OCI-LY7 (cell line): Measurements from ENCODE around the gene TBC1D7. TPM values are rescaled to one million over a fixed set of nuclear protein-coding genes. Genes with fewer than 3 reads are reported as not detected.

Experiments
- BruUV-seq: library from RNA; stranded (reverse); fragments of 400-500 nt; replicated peaks from 2 replicates; lab custom pipeline; 2021; lab: Mats Ljungman, UMichigan
- CTCF ChIA-PET: fragments of 300-600 bp; sonication (Branson Sonifier 250); formaldehyde crosslinking; loops from one replicate; lab custom pipeline; 2022; ENCODE audit warnings: antibody characterized with exemption; ENCODE audit not compliant: unreplicated experiment; lab: Charles Lee
- POLR2A ChIA-PET: fragments of 300-600 bp; sonication (Branson Sonifier 250); formaldehyde crosslinking; loops from one replicate; lab custom pipeline; 2022; ENCODE audit warnings: antibody characterized with exemption; lab: Charles Lee
- DNase-seq: peaks from one replicate; pipeline ENCODE4 v3.0.0-alpha.2; 2015; ENCODE audit warnings: low spot score
- H2AFZ ChIP-seq: fragments of 200-600 bp; sonication (generic), shearing (Covaris generic); 2 replicates; pipeline ENCODE4 v1.6.1; 2014; ENCODE audit warnings: mild to moderate bottlenecking, antibody characterized with exemption, low read length, moderate library complexity
- H3K27ac ChIP-seq: fragments of 200-600 bp; sonication (generic); 2 replicates; pipeline ENCODE4 v1.5.1; 2014; ENCODE audit warnings: mixed run types, low read depth, mild to moderate bottlenecking, moderate library complexity, low read length, inconsistent platforms; ENCODE audit not compliant: poor library complexity, severe bottlenecking
- H3K36me3 ChIP-seq: fragments of 200-600 bp; sonication (generic); 2 replicates; pipeline ENCODE4 v1.6.1; 2014; ENCODE audit warnings: mild to moderate bottlenecking, antibody characterized with exemption, low read length, moderate library complexity, mixed read lengths; ENCODE audit not compliant: insufficient read depth
- H3K4me1 ChIP-seq: fragments of 200-600 bp; sonication (generic); 2 replicates; pipeline ENCODE4 v1.5.1; 2014; ENCODE audit warnings: mild to moderate bottlenecking, low read length; ENCODE audit not compliant: insufficient read depth, poor library complexity, severe bottlenecking
- H3K4me2 ChIP-seq: fragments of 200-600 bp; sonication (generic); 2 replicates; pipeline ENCODE4 v1.6.1; 2014; ENCODE audit warnings: mild to moderate bottlenecking, low read length
- H3K4me3 ChIP-seq: fragments of 200-600 bp; sonication (generic); 2 replicates; pipeline ENCODE4 v1.5.1; 2014; ENCODE audit warnings: mild to moderate bottlenecking, low read depth, low read length; ENCODE audit not compliant: poor library complexity, severe bottlenecking
- H3K79me2 ChIP-seq: fragments of 200-600 bp; sonication (generic); 2 replicates; pipeline ENCODE4 v1.6.1; 2016; ENCODE audit warnings: low read depth, mild to moderate bottlenecking, low read length, moderate library complexity, mixed read lengths; ENCODE audit not compliant: insufficient read depth
- H3K9me2 ChIP-seq: fragments of 200-600 bp; sonication (generic); 2 replicates; pipeline ENCODE4 v1.6.1; 2016; ENCODE audit warnings: mild to moderate bottlenecking, low read length, mixed read lengths; ENCODE audit not compliant: insufficient read depth
- H3K9me3 ChIP-seq: fragments of 200-600 bp; sonication (generic); 2 replicates; pipeline ENCODE4 v1.6.1; 2014; ENCODE audit warnings: mild to moderate bottlenecking, mixed run types, low read length, mixed read lengths
- H4K20me1 ChIP-seq: fragments of 200-600 bp; sonication (generic); 2 replicates; pipeline ENCODE4 v1.6.1; 2014; ENCODE audit warnings: mild to moderate bottlenecking, antibody characterized with exemption, low read length, moderate library complexity, mixed read lengths; ENCODE audit not compliant: insufficient read depth
- EZH2phosphoT487 ChIP-seq: fragments of 200-600 bp; sonication (generic); IDR thresholded peaks from 2 replicates; pipeline ENCODE4 v1.6.1; 2018; ENCODE audit warnings: low read depth, borderline replicate concordance, mild to moderate bottlenecking, mixed run types, antibody characterized with exemption, low read length, moderate library complexity, mixed read lengths
- intact Hi-C: fragments of 100-400 bp; cut with micrococcal nuclease; formaldehyde crosslinking; loops from one replicate; pipeline ENCODE4 v1.10.0; 2022; ENCODE audit not compliant: unreplicated experiment
- total RNA-seq, 2 experiments: library from RNA; depleted of rRNA in 1 of 2; stranded (reverse); fragments of >200 nt in 1 of 2; shearing (Covaris generic) in 1 of 2; gene quantifications; 2 replicates each; pipeline ENCODE4 v1.2.3, GENCODE V29; 2014 to 2022
- TF ChIP-seq, protein P1 (sequence below): fragments of 200-600 bp; sonication (generic); conservative IDR thresholded peaks from 2 replicates; pipeline ENCODE4 v1.5.1; 2014; ENCODE audit warnings: mild to moderate bottlenecking, antibody characterized with exemption, low read length, moderate library complexity, mixed read lengths

TBC1D7 gene
- total RNA-seq, 2 experiments from 2014 or later = 46.2 to 69.2 TPM

DNA sequence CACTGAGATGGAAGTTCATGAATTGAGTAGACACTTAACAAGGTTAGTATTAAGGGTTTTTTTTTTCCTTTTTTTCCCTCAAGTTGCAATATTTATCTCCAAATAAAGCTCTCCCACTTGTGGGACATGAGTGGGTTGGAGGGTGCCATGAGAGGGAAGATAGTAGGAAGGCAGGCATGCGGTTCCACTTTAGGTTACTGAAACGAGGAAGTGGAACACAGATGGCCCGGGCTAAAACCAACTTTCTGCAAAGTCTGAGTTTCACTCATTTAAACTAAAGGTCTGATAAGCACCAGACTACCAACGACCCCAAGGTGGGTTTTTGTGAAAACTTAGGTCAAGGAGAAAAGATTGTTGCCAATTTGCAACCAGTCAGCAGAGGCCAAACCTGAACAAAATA, 42.2 kb downstream of the TBC1D7 start:
- peaks cover 38% of the 10 kb centered on the region for H3K4me1 ChIP-seq
- H3K79me2 ChIP-seq = no peaks in the 10 kb centered on the region
- CTCF ChIA-PET = interaction anchor here (0.6 to 1.5 kb wide), 4 partner anchors 11 to 48 kb away, joined by 3 to 8 read pairs (median 4); no protein-coding TSS in a partner anchor
- peaks cover 23% of the 10 kb centered on the region for H3K9me3 ChIP-seq
- no peaks in the 10 kb centered on the region for H3K9me2 ChIP-seq
- peak; percentile 68 for DNase-seq
- H3K4me2 ChIP-seq = peak overlapping the region; percentile 32
- POLR2A ChIA-PET = interaction anchor here (0.7 to 2.6 kb wide), 11 partner anchors 8 to 44 kb away, joined by 3 to 24 read pairs (median 3); partner anchors contain the start of gene TBC1D7
- H4K20me1 ChIP-seq = no peaks in the 10 kb centered on the region
- TF ChIP-seq, protein P1, sequence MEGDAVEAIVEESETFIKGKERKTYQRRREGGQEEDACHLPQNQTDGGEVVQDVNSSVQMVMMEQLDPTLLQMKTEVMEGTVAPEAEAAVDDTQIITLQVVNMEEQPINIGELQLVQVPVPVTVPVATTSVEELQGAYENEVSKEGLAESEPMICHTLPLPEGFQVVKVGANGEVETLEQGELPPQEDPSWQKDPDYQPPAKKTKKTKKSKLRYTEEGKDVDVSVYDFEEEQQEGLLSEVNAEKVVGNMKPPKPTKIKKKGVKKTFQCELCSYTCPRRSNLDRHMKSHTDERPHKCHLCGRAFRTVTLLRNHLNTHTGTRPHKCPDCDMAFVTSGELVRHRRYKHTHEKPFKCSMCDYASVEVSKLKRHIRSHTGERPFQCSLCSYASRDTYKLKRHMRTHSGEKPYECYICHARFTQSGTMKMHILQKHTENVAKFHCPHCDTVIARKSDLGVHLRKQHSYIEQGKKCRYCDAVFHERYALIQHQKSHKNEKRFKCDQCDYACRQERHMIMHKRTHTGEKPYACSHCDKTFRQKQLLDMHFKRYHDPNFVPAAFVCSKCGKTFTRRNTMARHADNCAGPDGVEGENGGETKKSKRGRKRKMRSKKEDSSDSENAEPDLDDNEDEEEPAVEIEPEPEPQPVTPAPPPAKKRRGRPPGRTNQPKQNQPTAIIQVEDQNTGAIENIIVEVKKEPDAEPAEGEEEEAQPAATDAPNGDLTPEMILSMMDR = no peak
- no peak for TF ChIP-seq EZH2phosphoT487
- peak overlapping the region; percentile 62 for H3K27ac ChIP-seq
- H2AFZ ChIP-seq = no peak overlapping the region
- BruUV-seq = no TSS peak
- peak overlapping the region; percentile 7 for H3K4me3 ChIP-seq
- intact Hi-C loops = no loop called here
- peaks cover 91% of the 10 kb centered on the region for H3K36me3 ChIP-seq

DNA sequence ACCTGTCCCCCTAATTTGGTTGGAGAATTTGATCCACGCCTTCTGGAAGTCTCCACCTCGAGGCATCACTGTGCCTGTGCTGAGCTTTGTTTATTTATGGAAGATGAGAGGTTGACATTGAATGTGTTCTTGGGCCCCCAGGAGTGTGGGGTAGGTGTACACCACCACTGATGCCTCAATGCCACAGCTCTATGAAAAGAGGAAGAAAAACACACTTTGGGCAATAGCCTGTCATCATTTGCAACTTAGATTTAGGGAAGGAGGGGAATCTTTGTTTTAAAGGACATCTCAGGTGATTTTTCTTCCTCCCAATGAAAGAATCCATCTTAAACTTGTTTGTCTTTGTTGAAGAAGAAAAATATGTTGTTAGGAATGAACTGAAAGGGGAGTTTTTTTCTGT, 42.6 kb downstream of the TBC1D7 start:
- peaks cover 38% of the 10 kb centered on the region for H3K4me1 ChIP-seq
- TF ChIP-seq, protein P1 = no peak
- no peak for TF ChIP-seq EZH2phosphoT487
- peak overlapping the region; percentile 32 for H3K4me2 ChIP-seq
- H4K20me1 ChIP-seq = no peaks in the 10 kb centered on the region
- no peaks in the 10 kb centered on the region for H3K79me2 ChIP-seq
- no TSS peak for BruUV-seq
- no peak overlapping the region for H2AFZ ChIP-seq
- peaks cover 23% of the 10 kb centered on the region for H3K9me3 ChIP-seq
- ChIA-PET CTCF (interaction anchor here (0.6 to 1.5 kb wide), 6 partner anchors 10 to 47 kb away, joined by 3 to 8 read pairs (median 3); no protein-coding TSS in a partner anchor), POLR2A (interaction anchor here (0.7 to 2.6 kb wide), 12 partner anchors 8 to 45 kb away, joined by 3 to 24 read pairs (median 3); partner anchors contain the start of gene TBC1D7)
- no peaks in the 10 kb centered on the region for H3K9me2 ChIP-seq
- intact Hi-C loops = no loop called here
- DNase-seq = no peak
- H3K4me3 ChIP-seq = no peak overlapping the region
- peak overlapping the region; percentile 62 for H3K27ac ChIP-seq
- peaks cover 86% of the 10 kb centered on the region for H3K36me3 ChIP-seq

DNA sequence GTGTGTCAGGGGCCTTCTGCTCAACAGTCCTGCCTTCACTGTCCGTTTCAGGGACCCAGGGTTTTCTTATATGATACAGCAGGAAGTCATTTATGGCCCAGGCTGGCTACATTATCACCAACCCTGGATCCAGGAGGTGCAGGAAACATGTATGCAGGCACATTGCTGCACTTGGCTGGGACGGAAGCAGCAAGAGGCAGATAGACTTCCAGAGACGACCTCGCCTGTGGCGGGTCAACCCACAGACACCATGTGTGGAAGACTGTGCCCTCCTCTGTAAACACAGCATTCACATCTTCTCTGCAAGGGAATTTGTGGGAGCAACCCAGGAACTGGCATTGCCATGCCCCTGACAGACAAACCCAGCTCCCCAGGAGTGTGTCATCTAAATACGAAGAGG, 43.7 kb downstream of the TBC1D7 start:
- no peak overlapping the region for H3K27ac ChIP-seq
- intact Hi-C loops = no loop called here
- POLR2A ChIA-PET = interaction anchor here (1.1 to 2.6 kb wide), 5 partner anchors 10 to 44 kb away, joined by 3 to 24 read pairs (median 6); partner anchors contain the start of gene TBC1D7

More for the DNA sequence above, 43.7 kb downstream of the TBC1D7 start:
- no peaks in the 10 kb centered on the region for H3K9me2 ChIP-seq
- no peak overlapping the region for H2AFZ ChIP-seq
- no peak overlapping the region for H3K4me2 ChIP-seq
- H3K79me2 ChIP-seq = no peaks in the 10 kb centered on the region
- peaks cover 23% of the 10 kb centered on the region for H3K9me3 ChIP-seq
- peaks cover 77% of the 10 kb centered on the region for H3K36me3 ChIP-seq
- CTCF ChIA-PET = interaction anchor here (1.0 to 1.4 kb wide), 3 partner anchors 9 to 23 kb away, joined by 3 to 4 read pairs (median 3); no protein-coding TSS in a partner anchor
- TF ChIP-seq, protein P1 = no peak
- TF ChIP-seq EZH2phosphoT487 = no peak
- H4K20me1 ChIP-seq = no peaks in the 10 kb centered on the region
- H3K4me1 ChIP-seq = peaks cover 38% of the 10 kb centered on the region
- H3K4me3 ChIP-seq = no peak overlapping the region
- DNase-seq = no peak
- BruUV-seq = no TSS peak
